Right ventricle myocardium inferior (tissue), 1 donor: ENCODE data around the gene RBPMS2. TPM values are rescaled to one million over a fixed set of nuclear protein-coding genes. Genes with fewer than 3 reads are reported as not detected.
"Not testable (repeated sequence)": the region's sequence is repeated elsewhere in the genome, so short reads cannot be mapped to it uniquely, and the experiment has no call there.

ENCODE experiments used
- ATAC-seq: fragments of 200-7000 bp; cut with Tn5 transposase; one replicate; pipeline ENCODE4 v1.9.1; 2020; ENCODE audit warnings: mild to moderate bottlenecking, moderate library complexity
- DNase-seq: peaks from one replicate; pipeline ENCODE4 v3.0.0; 2021; ENCODE audit errors: missing footprints
- intact Hi-C: fragments of 100-400 bp; cut with DNase I; formaldehyde crosslinking; loops from one replicate; pipeline ENCODE4 v1.11.0; 2022
- total RNA-seq: library from RNA; stranded (reverse); fragmentation: NEBNext Ultra II Directional; extraction: Animal tissue kit (Norgen Biotek cat#: 25700); gene quantifications from one replicate; pipeline ENCODE4 v1.2.1, GENCODE V29; 2021
- donor health status: DM: no; HTN: yes; CAD: no; lungs with severe emphysema.

Gene RBPMS2
- total RNA-seq, 1 donor from 2014 or later, result 255 TPM

GRCh38 chr15:64741708-64742107 lies 33.7 kb downstream of the RBPMS2 start:
- peak; percentile 43 for DNase-seq
- intact Hi-C loops, result loop anchor here (2.0 to 5.0 kb wide), 2 partner anchors 36 to 69 kb away; partner anchors contain the start of gene RBPMS2
- not testable (repeated sequence) for ATAC-seq

GRCh38 chr15:64740311-64741170 lies 34.8 kb downstream of the RBPMS2 start:
- intact Hi-C loops, result loop anchor here (2.0 to 5.0 kb wide), 2 partner anchors 37 to 70 kb away; partner anchors contain the start of gene RBPMS2
- ATAC-seq, result peak; percentile 94
- DNase-seq, result peak; percentile 84

DNA sequence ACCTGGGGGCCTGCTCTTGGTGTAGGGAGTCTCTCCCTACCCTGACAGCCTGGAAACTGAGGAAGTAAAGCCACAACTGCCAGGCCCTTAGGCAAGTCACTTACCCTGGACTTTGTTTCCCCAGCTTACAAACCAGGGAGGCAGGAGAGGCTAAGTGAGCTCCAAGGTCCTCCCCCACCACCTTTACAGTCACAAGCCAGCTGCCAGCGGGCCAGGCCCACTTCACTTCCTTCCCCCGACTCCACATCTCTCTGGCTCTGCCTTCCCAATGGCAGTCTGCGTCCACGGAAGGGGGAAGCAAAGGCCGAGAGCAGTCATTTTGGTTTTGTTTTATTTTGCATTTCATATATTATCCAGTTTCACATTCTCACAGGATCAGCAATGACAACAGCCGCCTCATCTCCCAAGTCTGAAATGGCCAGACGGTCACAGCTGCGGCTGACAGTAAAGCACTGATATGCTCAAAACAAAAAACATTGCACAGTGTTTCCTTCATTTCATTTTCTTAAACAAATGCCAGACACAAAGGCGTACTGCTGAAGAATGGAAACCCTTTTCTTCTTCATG lies 35.7 kb downstream of the RBPMS2 start:
- intact Hi-C loops, result loop anchor here (2.0 to 5.0 kb wide), 2 partner anchors 38 to 71 kb away; partner anchors contain the start of gene RBPMS2
- DNase-seq (no peak), ATAC-seq (peak; percentile 35)

DNA sequence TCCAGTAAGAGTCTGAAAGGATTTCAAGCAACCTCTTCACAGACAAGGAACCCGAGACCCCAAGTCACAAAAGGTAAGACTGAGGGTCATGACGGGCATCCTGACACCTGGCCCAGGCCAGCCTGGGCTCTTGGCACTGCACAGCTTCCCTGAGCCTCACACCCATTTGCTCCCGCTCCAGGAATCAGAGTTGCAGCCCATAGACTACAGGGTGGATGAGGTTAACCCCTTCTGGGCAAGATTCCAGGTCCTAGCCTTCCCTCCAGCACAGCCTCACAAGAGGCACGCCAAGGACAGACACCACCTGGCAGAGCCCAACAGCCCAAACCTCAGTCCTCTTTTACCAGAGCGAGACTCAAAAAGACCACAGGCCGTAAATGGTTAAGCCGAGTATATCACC lies 36.2 kb downstream of the RBPMS2 start:
- DNase-seq, result no peak
- intact Hi-C loops, result no loop called here
- ATAC-seq, result peak; percentile 33

DNA sequence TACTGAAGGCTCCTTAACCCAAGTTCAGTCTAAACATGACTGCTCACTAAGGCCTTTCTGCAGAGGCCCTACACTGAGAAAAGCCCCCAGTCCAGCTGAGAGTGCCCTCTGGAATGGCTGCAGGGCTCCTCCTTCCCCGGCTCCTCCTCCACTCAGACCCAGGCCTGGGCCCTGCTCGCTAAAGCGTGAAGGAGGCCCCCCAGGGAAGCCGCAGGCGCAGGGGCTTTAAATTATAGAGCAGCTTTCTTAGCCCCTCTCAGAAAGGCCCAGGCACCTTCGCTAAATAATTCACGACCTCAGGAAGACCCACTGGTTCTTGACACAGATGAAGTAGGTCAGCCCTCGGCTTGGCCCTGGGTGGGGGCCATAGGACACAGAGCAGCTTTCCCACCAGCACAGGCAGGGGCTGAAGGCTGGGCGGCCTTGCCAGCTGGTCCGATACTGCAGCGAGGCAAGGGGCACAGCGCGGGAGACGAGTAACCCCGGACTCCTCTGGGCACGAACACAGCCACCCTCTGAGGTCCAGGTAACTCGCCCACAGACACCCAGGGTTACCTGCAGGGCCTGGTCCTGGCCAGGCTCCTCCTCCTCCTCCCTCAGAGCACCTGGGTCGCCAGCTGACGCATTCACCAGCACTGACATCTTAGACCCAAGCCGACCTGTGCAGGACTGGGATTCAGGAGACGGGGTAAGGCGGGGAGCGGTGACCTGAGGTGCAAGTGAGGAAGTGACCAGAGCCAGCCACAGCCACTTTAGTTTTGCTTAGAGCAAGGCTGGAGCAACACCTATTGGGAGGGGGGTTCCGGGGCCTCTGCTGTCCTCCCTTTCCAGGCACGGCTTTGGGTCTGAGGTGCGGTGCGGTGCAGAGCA lies 36.9 kb downstream of the RBPMS2 start:
- intact Hi-C loops, result no loop called here
- no peak for ATAC-seq
- no peak for DNase-seq

DNA sequence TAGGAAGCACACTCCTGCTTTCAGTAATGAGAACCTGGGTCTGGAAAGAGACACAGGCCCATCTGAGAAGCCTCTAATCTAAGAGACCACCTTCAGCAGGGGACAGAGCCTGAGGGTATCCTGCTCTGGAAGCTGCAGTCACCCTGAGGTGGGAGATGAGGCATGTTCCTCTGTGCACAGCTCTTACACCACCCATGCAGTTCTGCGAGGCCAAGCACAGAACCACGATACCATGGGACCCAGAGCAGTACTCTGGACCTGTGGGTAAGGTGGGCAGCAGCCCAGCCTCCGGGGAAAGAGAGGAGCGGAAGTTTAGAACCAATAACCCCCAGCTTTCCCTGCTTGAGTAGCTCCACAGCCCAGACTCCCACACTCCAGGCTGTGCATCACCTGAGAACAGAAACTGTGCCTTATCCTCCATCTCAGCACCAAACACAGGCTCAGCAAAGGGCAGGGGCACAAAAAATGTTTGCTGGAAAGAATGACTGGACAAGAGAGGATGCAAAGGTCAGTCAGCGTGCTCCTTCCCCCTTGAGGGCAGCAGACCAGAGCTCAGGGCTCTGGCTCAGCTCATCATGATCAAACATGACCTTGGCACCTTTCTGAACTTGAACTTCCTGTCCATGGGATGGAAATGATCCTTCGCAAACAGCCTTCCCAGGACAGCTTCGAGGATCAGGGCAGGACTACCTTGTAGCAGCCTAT lies 43.1 kb downstream of the RBPMS2 start:
- intact Hi-C loops, result no loop called here
- no peak for DNase-seq
- no peak for ATAC-seq

DNA sequence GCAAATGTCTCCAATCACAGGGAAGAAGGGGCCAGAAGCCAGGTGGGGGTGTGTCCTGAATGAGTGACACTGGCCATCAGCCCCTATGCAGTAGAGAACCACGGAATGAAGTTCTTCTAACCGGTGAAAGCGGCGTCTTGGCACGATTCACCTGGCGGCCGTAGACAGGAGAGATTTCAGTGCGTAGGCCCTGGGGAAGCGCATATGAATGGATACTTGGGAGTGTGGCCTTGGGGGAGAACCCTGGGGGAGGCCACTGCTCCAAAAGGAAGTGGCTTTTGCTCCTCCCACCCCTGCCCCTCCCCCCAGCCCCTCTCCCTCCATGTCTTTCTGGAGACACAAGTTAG lies 43.6 kb downstream of the RBPMS2 start:
- ATAC-seq (peak; percentile 19), DNase-seq (no peak)
- intact Hi-C loops, result loop anchor here (2.0 kb wide), 2 partner anchors 79 to 173 kb away; no protein-coding TSS in a partner anchor

DNA sequence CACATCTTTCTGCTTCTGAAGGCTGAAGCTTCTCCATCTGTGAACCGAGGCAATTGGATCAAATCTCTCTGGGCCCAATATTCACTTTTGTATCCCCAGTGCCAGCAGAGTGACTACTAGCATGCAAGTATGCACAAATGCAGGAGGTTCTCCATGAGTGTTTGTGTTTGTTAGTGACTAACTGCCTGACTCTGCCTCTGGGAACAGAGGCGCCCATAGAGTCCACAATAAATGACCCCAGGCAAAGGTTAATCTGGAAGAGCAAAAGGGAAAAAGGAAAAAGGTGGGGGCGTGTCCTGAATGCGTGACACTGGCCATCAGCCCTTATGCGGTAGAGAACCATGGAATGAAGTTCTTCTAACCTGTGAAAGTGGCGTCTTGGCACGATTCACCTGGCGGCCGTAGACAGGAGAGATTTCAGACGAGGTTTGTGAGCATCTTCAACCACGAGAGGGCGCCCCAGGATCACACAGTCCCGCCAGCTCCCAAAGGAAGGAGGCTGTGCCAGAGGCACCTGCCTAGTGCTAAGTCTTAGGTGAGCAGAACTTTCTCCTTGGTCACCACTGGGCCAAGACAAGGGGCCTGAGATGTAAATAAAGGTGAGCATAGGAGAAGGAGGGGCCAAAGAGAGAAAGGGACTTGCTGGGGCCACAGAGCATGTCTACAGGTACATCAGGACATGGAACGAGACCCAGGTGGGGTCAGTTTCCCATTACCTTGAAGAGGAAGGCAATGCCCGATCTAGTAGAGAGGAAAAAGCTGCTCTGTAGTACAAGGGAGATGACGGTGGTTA lies 44.2 kb downstream of the RBPMS2 start:
- intact Hi-C loops, result loop anchor here (2.0 kb wide), 2 partner anchors 80 to 174 kb away; no protein-coding TSS in a partner anchor
- peak; percentile 85 for DNase-seq
- ATAC-seq, result peak; percentile 74

GRCh38 chr15:64730151-64730550 lies 45.2 kb downstream of the RBPMS2 start:
- ATAC-seq, result no peak
- no peak for DNase-seq
- intact Hi-C loops, result loop anchor here (2.0 kb wide), 2 partner anchors 81 to 175 kb away; no protein-coding TSS in a partner anchor

DNA sequence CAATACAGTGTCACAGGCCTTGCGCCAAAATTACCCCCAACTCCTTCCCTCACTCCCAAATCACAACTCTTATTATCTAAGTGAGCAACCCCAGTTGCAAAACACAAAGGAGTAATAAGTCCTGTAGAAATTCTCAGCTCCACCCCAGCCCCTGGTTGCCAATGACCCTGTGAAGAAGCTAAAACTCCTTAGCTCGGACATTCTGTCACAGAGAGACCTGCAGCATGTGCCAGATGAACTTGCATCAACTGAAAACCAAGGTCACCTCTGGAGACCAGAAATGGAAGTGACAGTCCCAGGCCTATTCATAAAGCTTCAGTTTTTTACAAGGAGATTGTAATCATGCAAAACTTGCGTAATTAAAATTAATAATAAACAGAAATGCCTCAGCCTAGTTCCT lies 55.2 kb downstream of the RBPMS2 start:
- intact Hi-C loops, result no loop called here
- no peak for DNase-seq
- ATAC-seq, result peak; percentile 47

DNA sequence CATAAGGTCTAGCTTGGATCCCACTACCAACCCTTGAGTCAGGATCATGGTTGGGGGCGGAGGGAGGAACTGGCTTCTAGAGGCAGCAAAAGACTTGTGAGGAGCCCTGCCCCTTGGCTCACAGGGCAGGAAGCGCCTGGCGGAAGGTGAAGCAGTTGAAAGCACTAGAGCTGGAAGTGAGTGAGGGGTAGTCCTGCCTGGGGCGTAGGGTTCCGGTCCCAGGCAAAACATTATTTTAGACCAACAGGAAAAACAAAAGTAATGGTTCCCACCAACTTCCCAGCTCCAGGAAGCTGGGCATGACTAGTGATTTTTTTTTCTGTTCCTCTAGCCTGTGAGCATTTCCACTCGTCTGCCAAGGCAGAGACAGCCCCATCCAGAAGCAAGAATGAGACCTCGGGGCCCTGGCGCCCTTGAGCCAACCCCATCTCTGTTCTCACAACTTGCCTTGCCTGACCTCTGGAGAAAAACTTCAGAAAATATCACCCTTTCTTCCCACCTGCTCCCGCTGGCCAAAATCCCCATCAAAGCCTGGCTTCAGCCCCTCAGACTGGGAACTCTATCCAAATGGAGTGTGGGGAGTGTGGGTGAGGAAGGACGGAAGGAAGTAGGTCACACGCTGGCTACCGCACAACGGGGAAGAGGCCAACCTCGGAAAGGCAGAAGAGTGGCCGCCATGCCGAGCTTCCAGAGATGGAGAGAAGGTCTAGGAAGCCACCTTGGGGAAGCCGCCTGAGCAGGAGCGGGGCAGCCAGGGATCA lies 57.5 kb downstream of the RBPMS2 start:
- intact Hi-C loops, result loop anchor here (2.0 kb wide), 1 partner anchor 15 kb away; no protein-coding TSS in a partner anchor
- DNase-seq (no peak), ATAC-seq (peak; percentile 51)

DNA sequence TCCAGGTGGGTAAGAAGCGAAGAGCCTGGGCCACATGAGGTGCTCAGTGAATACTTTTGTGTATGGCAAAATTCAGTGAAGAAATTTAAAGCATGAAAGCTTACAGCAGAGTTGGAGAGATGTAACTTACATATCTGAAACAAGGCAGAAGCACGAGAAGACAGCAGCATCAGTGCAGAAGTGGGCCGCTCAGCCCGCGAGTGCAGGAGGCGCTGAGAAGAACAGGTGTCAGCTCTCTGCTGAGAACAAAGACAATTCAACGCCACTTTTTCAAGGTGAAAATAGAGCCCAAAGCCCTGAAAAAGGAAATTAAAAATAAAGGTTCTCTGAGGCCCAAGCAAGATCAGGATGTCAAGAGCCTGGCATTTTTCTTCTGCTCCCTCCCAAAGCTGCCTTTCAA lies 58.3 kb downstream of the RBPMS2 start:
- intact Hi-C loops, result no loop called here
- ATAC-seq (no peak), DNase-seq (no peak)

GRCh38 chr15:64716452-64716851 lies 58.9 kb downstream of the RBPMS2 start:
- ATAC-seq, result no peak
- intact Hi-C loops, result no loop called here

DNA sequence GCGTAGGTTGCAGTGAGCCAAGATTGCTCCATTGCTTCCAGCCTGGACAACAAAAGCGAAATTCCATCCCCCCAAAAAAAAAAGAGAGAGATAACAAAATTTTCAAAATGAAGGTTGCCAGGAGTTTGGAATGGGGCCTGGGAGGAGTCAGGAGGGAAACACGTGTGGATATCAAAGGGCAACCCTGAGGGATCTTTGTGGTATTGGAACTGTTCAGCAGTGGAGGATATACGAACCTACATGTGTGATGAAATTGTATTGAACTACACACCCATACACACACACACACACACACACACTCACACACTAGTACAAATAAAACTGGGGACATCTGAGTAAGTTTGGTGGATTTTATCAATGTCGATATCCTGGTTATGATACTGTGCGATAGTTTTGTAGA lies 61.8 kb downstream of the RBPMS2 start:
- DNase-seq (no peak), ATAC-seq (no peak)
- intact Hi-C loops, result no loop called here

More at GRCh38 chr15:64716452-64716851, 58.9 kb downstream of the RBPMS2 start:
- no peak for DNase-seq

GRCh38 chr15:64712353-64712752 lies 63.0 kb downstream of the RBPMS2 start:
- DNase-seq, result no peak
- ATAC-seq, result no peak
- intact Hi-C loops, result no loop called here

GRCh38 chr15:64710676-64711428 lies 64.5 kb downstream of the RBPMS2 start:
- no peak for ATAC-seq
- no peak for DNase-seq
- intact Hi-C loops, result no loop called here
